ENCODE results near the gene RAB3IP. TPM values are rescaled to one million over a fixed set of nuclear protein-coding genes. Genes with fewer than 3 reads are reported as not detected.

The RAB3IP gene, protein sequence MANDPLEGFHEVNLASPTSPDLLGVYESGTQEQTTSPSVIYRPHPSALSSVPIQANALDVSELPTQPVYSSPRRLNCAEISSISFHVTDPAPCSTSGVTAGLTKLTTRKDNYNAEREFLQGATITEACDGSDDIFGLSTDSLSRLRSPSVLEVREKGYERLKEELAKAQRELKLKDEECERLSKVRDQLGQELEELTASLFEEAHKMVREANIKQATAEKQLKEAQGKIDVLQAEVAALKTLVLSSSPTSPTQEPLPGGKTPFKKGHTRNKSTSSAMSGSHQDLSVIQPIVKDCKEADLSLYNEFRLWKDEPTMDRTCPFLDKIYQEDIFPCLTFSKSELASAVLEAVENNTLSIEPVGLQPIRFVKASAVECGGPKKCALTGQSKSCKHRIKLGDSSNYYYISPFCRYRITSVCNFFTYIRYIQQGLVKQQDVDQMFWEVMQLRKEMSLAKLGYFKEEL
- total RNA-seq: 9.4 TPM
- long read RNA-seq, transcript RAB3IP-201 (11 exons, 3,690 nt): major isoform, 10 of 17 reads
- long read RNA-seq, partial matches to known transcripts: 0 of 17 reads
- long read RNA-seq, other reads (novel, unspliced or antisense): 7 of 17 reads

DNA sequence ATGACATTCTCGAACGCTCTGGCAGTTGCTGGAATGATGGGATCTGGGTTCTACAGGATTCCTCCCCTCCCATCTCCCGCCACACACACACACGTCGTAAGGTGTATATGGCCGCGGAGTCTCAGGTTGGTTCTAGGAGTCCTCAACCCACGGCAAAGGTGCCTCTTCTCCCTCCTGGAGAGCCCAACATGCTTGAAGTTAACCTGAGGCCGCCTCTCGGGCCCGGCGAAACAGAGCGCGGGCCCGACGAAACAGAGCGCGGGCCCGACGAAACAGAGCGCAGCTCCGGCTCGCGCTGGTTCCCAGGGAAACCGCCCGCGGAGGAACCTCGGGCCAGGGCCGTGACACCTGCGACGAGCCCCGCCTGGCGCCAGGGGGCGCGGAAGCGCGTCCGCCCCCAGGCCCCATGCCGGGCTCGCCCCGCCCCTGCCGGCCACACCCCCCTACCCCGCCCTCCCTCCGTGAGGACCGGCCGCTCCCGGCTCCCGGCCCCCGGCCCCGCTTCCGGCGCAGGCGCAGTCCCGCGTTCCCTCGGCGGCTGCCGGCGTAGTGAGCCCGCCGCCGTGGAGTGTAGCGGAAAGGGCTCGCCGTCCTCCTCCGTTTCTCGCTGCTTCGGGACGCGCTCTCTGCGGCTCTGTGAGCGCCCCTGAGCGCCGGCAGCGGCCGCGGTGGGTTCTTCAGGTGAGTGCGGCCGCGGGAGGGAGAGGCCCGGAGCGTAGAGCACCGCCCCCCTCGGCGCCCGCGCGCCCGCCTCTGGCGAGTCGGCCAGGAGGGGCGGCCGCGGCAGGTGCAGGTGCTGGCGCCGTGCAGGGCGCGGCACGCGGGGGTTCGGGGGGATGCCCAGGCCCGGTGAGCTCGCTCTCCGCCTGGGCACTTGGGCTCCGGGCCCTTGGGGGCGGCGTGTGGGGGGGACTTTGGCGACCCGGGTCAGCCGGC lies at the start of gene RAB3IP:
TSS of gene RAB3IP (plus strand) at position 510 of the 936 bp plus-strand sequence. CDS start 16,549 bp downstream, outside the sequence.
- DNase-seq (ENCODE audit: low spot score): peak; percentile 96

GRCh38 chr12:69689638-69690037 lies 49.0 kb upstream of the RAB3IP start:
- DNase-seq (ENCODE audit: low spot score): no peak

DNA sequence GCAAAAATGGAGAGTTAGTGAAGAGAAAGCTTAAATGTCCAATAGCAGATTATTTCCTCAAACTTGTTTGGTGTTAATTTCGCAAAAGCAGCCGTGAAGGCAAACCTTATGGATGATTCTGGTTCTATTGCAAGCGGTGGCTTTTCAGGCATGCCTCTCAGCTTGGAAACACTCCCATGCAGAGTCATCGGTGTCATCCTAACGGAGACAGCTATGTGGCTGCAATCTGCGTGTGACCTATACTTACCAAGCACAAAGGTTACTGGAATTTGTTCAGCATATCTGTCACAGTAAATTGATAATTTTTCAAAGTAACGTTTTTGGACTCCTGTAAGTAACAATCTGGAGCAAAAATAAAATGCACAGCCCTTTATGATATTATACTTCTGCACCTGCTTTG lies 44.5 kb upstream of the RAB3IP start:
- no peak for DNase-seq (ENCODE audit: low spot score)

DNA sequence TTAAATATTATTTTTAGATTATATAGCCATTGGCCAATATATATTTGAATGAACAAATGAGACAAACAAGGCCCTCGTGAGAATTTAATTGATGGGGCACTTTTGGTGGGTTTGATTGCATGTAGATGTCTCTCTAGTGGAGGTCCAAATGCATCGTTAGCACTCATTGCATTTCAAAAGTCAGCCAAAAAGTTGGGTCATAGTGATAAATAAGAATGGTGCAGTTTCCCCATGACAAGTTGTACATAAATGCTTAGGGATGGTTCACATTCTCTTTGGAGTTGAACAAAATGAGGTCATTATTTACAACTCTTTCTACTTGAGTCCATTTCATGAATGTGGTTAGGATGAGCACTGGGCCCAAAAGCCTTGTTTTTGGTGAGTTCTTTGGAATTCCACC lies 40.6 kb upstream of the RAB3IP start:
- no peak for DNase-seq (ENCODE audit: low spot score)

GRCh38 chr12:69698769-69699540 lies 39.7 kb upstream of the RAB3IP start, which contains the start of gene BEST3:
BEST3 (minus strand) TSS chr12:69699303; CDS start chr12:69697798, 1,505 bp downstream.
- no peak for DNase-seq (ENCODE audit: low spot score)

DNA sequence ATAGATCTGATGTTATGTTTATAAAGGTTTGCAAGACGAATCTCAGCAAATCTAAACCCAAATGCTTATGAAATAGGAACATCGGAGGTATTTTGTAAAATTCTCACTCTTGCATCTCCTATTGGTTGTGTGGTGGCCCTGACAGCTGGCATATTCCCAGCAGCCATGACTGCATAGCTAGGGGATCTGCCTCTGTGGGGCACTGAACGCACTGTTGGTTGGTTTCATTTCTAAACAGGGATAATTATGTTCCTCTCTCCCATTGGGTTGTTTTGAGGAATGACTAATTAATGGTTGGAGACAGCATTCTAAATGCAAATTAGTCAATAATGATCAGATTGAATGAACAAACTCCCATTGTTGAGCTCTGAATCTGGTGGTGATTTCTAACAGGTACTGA lies 36.8 kb upstream of the RAB3IP start:
- DNase-seq (ENCODE audit: low spot score): no peak

- no peak for DNase-seq (ENCODE audit: low spot score)
These were observed 35.5 kb upstream of the RAB3IP start for GRCh38 chr12:69703146-69703642.

DNA sequence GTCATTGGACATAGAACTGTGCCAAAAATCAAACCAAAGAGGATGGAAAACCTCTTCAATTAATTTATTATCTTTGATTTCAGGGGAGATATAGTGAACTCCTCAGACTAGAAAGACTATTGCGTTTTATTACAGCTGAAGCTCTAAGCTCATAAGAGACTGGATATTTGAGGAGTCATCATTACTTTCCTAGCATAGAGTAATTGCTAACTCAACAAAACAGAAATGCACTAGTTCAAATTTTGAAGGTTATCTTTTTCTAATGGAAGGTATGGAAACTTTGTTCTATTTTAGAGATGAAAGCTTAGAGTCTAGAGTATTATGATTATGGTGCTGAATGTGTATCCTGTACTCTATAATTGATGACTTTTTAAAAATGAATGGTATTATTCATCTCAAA lies 34.3 kb upstream of the RAB3IP start:
- DNase-seq (ENCODE audit: low spot score): no peak

- DNase-seq (ENCODE audit: low spot score): no peak
These were observed 30.0 kb upstream of the RAB3IP start for GRCh38 chr12:69708649-69709048.

GRCh38 chr12:69712826-69713225 lies 25.8 kb upstream of the RAB3IP start:
- no peak for DNase-seq (ENCODE audit: low spot score)

GRCh38 chr12:69714542-69714941 lies 24.1 kb upstream of the RAB3IP start:
- DNase-seq (ENCODE audit: low spot score): no peak

GRCh38 chr12:69719336-69720316 lies 19.0 kb upstream of the RAB3IP start:
- DNase-seq (ENCODE audit: low spot score): no peak

DNA sequence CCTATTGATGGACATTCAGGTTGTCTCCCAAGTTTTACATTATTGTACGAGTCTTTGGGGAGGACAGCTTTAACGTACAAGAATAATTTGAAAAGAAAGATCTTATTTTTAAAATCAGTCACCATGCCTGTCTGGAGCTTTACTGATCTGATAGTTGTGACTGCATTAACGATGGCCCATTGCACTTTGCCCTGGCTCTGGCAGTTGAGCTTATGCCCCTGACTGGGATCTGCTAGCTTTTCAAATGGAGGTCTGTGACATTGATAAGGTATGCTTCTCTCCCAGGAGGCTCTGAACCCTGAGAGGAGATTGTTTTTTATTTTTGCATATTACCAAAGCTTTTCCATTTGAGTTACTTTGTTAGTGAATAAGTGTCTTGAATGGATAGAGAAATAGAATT lies 17.9 kb upstream of the RAB3IP start:
- DNase-seq (ENCODE audit: low spot score): no peak

GRCh38 chr12:69726922-69727321 lies 11.7 kb upstream of the RAB3IP start:
- no peak for DNase-seq (ENCODE audit: low spot score)

DNA sequence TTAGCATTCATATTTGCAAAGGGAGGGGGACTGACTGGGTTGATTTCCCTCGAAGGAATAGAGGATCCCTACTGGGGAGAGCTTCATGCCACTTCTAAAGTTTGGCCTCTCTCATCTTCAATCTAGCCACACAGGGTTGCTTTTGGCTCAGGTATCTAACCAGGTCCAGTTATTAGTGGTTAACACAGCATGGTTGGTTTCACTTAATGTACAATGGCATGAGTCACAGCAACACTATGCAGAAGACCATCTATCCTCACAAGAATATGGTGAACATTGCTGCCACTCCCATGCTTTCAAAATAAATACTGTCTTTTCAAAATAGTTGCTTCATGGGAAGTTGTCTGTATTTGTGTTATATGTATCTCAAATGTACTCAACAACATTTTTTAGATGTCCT lies 6.6 kb upstream of the RAB3IP start:
- no peak for DNase-seq (ENCODE audit: low spot score)

- no peak for DNase-seq (ENCODE audit: low spot score)
These were observed 5.0 kb upstream of the RAB3IP start for GRCh38 chr12:69733638-69734037.

GRCh38 chr12:69739287-69740191 lies 879 bp downstream of the RAB3IP start:
- DNase-seq (ENCODE audit: low spot score): no peak

- DNase-seq (ENCODE audit: low spot score): no peak
These were observed 5.4 kb downstream of the RAB3IP start for GRCh38 chr12:69744109-69744508.

Data from mesenteric fat pad (tissue), 1 donor.